A549 (cell line): ENCODE results near the gene C5AR2.
"Not testable (repeated sequence)": the region's sequence is repeated elsewhere in the genome, so short reads cannot be mapped to it uniquely, and the experiment has no call there.

ENCODE experiments used
- BHLHE40 ChIP-seq: IDR thresholded peaks from 2 replicates; pipeline ENCODE4 v1.6.1; 2012; ENCODE audit warnings: low read depth, low read length, inconsistent platforms
- CHD4 ChIP-seq: fragments of 200-600 bp; sonication (generic); IDR thresholded peaks from 2 replicates; pipeline ENCODE4 v1.6.1; 2016; ENCODE audit warnings: antibody characterized with exemption, mild to moderate bottlenecking, borderline replicate concordance
- CTCF ChIP-seq: fragments of >200 bp; sonication (Bioruptor Twin); formaldehyde crosslinking; IDR thresholded peaks from 3 replicates; pipeline ENCODE4 v1.5.1; 2016
- EP300 ChIP-seq, 2 experiments: fragments of >200 bp; sonication (Bioruptor Twin); formaldehyde crosslinking; IDR thresholded peaks; 2 replicates in 1 of 2; 3 replicates in 1 of 2; pipeline ENCODE4 v1.6.1; 2016 to 2017
- GATA3 ChIP-seq: IDR thresholded peaks from 2 replicates; pipeline ENCODE4 v1.6.1; 2012; ENCODE audit warnings: borderline replicate concordance
- JUN ChIP-seq, 2 experiments: fragments of >200 bp; sonication (Bioruptor Twin); formaldehyde crosslinking; IDR thresholded peaks; 2 replicates in 1 of 2; 3 replicates in 1 of 2; pipeline ENCODE4 v1.6.1; 2016 to 2017
- JUNB ChIP-seq: fragments of >200 bp; sonication (Bioruptor Twin); formaldehyde crosslinking; IDR thresholded peaks from 2 replicates; pipeline ENCODE4 v1.6.1; 2016
- KDM1A ChIP-seq: fragments of 200-600 bp; sonication (generic); IDR thresholded peaks from 2 replicates; pipeline ENCODE4 v1.6.1; 2016; ENCODE audit warnings: low read depth, mild to moderate bottlenecking
- POLR2A ChIP-seq: IDR thresholded peaks from 2 replicates; pipeline ENCODE4 v1.6.1; 2012; ENCODE audit warnings: mild to moderate bottlenecking, low read length
- RFX5 ChIP-seq: fragments of 450-650 bp; IDR thresholded peaks from 2 replicates; pipeline ENCODE4 v1.7.1; 2014; ENCODE audit warnings: antibody characterized with exemption, mild to moderate bottlenecking, moderate library complexity
- SREBF2 ChIP-seq: fragments of 450-650 bp; IDR thresholded peaks from 2 replicates; pipeline ENCODE4 v1.6.1; 2014; ENCODE audit warnings: mild to moderate bottlenecking, moderate library complexity
- ZFP36 ChIP-seq: fragments of 450-650 bp; IDR thresholded peaks from 2 replicates; pipeline ENCODE4 v1.6.1; 2014; ENCODE audit warnings: borderline replicate concordance; ENCODE audit not compliant: partially characterized antibody

GRCh38 chr19:47384533-47384932 lies 52.6 kb downstream of the C5AR2 start:
- TF ChIP-seq GATA3; CTCF; ZFP36; POLR2A; KDM1A; RFX5; SREBF2; BHLHE40; EP300 (IDR thresholded peaks at IDR 0.05); JUN (IDR thresholded peaks at IDR 0.05); CHD4; JUNB: not testable (repeated sequence)
